Ramos (cell line): Measurements from ENCODE around the gene ARCN1.

ENCODE experiments used
- in situ Hi-C: fragments of 300-500 bp; cut with MboI; formaldehyde crosslinking; loops from one replicate; pipeline ENCODE4 v1.14.3; 2022; ENCODE audit warnings: low sequenced_read_pairs; ENCODE audit not compliant: unreplicated experiment

The ARCN1 gene

DNA sequence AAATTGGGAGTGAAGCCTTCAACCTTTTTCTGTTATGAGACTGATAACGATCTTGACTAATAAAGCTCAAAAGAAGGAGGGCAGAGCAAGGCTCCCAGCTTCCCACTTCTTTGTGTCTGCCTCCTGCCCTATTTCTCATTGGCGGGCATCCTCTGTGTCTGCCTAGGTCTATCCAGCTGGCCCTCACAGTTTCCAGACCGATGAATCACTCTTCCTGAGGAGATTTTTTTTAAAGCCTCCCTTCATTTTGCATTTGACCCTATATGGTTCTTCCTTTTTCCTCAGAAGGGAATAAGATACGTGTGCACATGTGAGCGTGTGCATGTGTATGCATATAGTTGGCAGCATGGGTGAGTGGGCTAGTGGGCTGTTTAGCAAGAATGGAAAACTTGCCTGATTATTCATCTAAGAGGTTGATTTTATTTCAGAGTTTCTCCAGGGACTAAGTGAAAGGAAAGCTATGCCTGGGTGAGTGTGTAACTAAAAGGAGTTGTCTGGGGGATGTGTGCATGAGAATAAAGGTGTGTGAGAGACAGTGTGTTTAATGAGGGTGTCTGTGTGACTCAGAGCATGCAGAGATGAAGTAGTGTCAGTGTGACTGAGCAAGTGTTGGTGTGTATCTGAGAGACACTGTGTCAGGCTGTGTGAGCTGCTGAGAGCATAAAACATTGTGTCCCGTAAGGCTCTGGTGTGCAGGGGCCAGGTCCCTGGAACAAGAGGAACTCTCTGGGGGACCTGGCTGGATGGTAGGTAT is 47.4 kb downstream of the ARCN1 start:
- in situ Hi-C loops, result no loop called here

DNA sequence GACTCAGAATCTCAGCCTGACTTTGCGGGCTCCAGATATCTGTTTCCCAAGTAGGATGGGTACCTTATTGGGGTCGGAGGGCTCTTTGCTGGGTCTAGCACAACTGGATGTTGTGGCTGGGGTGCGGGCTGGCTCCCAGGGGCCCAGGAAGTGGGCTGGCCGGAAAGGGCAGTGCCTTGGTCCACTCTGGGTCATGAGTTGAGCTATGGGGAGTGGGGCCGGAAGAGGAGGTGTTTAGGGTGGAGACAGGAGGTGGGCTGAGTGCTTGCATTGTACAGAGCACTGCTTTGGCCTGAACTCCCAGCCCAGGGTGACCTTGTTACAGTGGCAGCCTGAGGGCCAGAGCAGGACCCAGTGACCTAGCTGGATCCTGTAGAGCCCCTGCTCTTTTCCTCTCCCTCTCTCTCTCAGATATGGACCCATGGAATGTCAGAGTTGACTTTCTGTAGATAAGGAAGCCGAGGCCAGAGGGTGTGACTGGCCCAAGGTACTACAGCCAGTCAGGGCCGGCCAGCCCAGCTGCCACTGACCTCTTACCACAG is 48.4 kb downstream of the ARCN1 start:
- in situ Hi-C loops, result no loop called here

DNA sequence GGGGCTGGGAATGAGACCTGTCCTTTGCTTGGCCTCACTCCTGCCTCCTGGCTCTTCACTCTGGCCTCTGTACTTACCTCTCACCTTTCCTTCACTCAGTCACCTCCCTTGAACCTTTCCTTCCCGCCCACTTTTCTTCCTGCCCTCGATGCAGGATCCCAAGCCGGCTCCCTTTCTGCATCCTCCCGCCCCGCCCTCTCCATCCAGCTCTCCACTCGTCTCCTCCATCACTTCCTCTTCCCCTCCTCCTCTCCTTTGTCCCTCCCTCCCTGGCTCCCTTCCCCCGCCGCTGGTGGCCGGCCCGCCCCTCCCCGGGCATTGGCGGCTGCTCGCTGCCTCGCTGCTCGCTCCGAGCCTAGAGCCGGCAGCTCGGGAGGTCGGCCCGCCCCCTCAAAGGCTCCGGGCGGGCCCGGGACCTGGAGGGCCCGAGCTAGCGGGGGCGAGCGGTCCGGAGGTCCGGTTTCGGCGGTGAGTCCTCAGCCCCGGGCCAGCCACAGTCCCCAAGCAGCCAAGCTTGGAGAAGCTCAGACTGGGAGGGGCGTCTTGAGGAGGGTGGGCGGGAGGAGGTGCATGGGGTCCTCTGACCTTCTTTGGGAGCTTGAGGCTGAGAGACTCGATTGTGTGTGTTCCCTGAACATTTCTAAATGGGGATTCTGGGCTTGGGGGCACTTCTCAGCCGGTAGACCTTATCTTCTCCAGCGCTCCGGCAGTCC is 49.0 kb downstream of the ARCN1 start:
- in situ Hi-C loops, result no loop called here

- in situ Hi-C loops, result no loop called here
These were observed 49.7 kb downstream of the ARCN1 start for GRCh38 chr11:118621784-118622375.

GRCh38 chr11:118622376-118623268 is 50.4 kb downstream of the ARCN1 start:
- in situ Hi-C loops, result no loop called here

GRCh38 chr11:118623269-118623655 is 51.1 kb downstream of the ARCN1 start:
- in situ Hi-C loops, result no loop called here

GRCh38 chr11:118625036-118625690 is 53.0 kb downstream of the ARCN1 start:
- in situ Hi-C loops, result no loop called here

DNA sequence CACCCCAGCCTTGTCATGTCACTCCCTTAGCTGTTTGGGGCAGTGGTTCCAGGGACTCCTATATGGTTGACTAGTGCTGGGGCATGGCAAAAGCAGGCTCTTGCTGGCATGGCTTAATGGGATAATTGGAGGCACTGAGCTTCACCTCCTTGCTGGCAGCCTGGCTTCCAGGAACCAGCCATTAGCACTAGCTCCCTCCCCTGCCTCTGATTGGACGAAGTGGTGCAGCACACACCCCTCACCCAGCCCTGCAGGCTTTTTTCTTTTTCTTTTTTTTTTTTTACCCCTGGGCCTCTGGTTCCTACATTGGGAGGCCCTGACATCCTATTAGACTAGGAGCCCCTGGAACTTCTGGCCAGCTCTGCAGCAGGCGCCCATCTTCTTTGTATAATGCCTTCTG is 53.8 kb downstream of the ARCN1 start:
- in situ Hi-C loops, result no loop called here

GRCh38 chr11:118627566-118627965 is 55.4 kb downstream of the ARCN1 start:
- in situ Hi-C loops, result no loop called here

GRCh38 chr11:118628031-118628430 is 55.8 kb downstream of the ARCN1 start:
- in situ Hi-C loops, result no loop called here

DNA sequence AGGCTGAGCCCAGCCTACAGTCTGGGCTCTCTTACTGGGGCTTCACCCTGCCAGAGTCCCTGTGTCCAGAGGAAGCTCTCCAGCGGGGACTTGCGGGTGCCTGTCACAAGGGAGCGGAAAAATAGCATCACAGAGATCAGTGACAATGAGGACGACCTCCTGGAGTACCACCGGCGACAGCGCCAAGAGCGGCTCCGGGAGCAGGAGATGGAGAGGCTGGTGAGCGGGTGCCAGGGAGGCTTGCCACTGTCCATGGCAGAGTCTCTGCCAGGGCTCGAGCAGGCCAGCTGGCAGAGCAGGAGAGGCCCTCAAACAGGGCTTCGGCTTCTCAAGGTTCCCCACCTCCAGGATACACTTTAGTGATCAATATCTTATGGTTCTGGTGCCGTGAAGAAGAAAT is 56.2 kb downstream of the ARCN1 start:
- in situ Hi-C loops, result no loop called here

DNA sequence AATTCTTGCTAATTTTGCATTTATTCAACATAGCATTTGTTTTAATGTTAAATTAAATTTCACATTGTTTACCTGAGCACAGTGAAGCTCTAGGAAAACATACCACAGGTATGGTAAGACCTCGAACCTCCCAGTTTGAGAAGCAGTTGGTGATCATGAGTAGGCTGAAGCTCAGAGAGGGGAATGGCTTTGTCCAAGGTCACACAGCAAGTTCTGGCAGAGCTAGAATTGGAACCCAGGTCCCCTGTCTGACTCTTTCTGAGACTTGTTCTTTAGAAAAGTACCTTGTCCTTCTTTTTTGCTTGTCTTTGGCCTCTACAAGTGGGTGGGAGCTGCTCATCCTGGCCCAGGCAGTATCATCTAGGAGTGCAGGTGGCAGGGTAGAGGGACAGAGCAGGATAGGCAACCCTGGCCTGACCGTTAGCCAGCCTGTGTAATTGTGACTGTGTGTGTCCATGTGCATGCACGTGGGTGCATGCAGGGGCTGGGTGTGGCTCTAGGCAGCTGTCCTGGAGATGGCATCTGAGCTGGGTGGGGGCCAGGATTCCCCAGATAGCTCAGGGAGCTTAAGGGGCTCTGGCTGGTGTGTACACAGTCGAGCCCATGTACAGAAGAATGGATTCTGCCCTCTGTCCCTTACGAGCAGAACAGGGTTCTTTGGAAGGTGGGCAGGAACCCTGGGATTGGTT is 56.8 kb downstream of the ARCN1 start:
- in situ Hi-C loops, result no loop called here

- in situ Hi-C loops, result no loop called here
These were observed 57.8 kb downstream of the ARCN1 start for GRCh38 chr11:118629761-118630661.

GRCh38 chr11:118631142-118631909 is 59.1 kb downstream of the ARCN1 start:
- in situ Hi-C loops, result no loop called here

DNA sequence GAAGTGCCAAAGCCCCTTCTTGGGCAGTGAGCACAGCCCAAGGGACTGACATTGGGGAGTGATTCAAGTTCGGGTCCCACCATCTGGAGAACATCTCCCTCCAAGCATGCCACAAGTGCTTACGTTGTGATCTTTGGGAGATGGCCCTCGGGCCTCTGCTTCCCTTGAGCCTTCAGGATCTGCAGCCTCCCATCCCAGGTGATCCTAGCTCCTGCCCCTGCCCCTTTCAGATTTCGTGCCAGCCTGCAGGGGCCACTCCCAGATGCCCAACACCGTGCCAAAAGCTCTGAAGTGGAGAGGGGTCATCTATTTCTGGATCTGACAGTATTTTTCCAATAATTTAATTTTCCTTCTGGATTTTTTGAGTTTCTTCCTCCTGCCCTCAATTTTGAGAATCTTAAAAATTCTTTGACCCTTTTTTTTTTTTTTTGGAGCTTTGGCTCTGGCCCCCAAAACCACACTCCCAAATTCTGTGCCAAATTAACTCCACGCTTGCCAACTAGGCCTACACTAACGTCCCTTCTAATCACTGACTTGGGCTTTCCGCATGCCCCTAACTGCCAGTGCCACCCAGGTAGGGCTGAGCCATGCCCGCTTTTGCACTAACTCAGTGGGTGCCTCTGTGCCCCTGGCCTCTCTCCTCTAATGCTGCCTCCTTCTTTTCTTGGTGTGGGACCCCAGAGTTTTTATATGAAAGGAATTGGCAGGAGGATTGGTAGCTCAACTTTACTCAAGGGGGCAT is 60.5 kb downstream of the ARCN1 start:
- in situ Hi-C loops, result no loop called here

DNA sequence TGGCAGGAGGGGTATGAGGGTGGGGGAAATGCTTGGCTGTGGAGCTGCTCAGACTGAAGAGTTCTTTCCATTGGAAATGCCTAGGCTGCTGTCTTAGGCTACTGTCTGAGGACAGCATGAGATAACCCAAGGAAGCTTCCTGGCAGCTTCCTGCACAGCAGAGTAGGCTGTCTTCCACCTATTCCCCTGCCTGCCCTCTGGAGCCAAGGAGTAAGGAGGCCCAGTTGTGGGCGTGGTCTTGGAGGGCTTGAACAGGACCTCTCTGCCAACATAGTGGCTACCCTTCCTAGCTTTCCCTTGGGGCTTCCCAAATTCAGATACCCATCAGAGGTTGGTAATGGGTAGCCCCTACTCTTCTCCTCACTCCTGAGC is 61.1 kb downstream of the ARCN1 start:
- in situ Hi-C loops, result no loop called here

DNA sequence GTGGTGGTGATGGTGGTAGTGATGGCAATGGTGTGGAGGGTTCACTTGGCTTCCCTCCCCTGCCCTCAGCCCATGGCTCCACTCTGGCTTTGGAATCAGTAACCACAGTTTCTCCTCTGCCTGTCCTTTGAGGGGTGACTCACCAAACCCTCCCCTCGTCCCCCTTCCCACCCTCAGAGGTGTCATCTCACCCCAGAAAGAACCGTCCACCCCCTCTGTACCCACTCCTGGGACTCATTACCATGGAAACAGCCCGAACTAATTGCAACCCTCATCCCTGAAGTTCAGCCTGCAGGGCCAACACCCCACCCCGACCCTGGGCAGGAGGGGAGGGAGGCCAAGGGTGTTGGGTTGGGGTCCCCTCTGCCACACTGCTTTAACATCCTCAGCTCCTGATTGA is 61.8 kb downstream of the ARCN1 start:
- in situ Hi-C loops, result no loop called here
